Measurements from ENCODE around the gene PDZD2. TPM values are rescaled to one million over a fixed set of nuclear protein-coding genes. Genes with fewer than 3 reads are reported as not detected.

PDZD2 gene
- total and polyA plus RNA-seq, 2 experiments from 2014 or later = 8.3 to 16.9 TPM

- TF ChIP-seq JUNB (IDR thresholded peaks at IDR 0.05; ENCODE audit: unreplicated experiment) (no peak), ZNF331 (CRISPR knock-in tag; IDR thresholded peaks at IDR 0.05; ENCODE audit: low read depth) (no peak), ZNF114 (CRISPR knock-in tag; IDR thresholded peaks at IDR 0.05) (no peak)
Measured at GRCh38 chr5:31983851-31984250, 344.9 kb downstream of the PDZD2 start (continued).

GRCh38 chr5:31984691-31985090 lies 345.8 kb downstream of the PDZD2 start:
- no peak for DNase-seq (ENCODE audit: low spot score)
- Histone ChIP-seq H2AFZ (no peak overlapping the region), H3K4me1 (ENCODE audit: insufficient read depth) (peaks cover 6% of the 10 kb centered on the region), H3K9me2 (ENCODE audit: insufficient read depth) (no peaks in the 10 kb centered on the region; the same call in 1 of the 2 replicates), H3K79me2 (replicated peaks; ENCODE audit: insufficient read depth) (0 out of 2 replicates have a peak, but pooled peaks cover 2% of the 10 kb centered on the region), H3K27me3 (ENCODE audit: insufficient read depth) (no peaks in the 10 kb centered on the region), H3K4me3 (no peak overlapping the region), H4K20me1 (replicated peaks; ENCODE audit: insufficient read depth) (no peaks in the 10 kb centered on the region), H3K36me3 (ENCODE audit: insufficient read depth) (no peaks in the 10 kb centered on the region), H3K27ac (ENCODE audit: low read depth) (no peak overlapping the region), H3F3A (replicated peaks; ENCODE audit: low read depth) (no peaks in the 10 kb centered on the region), H3K4me2 (no peak overlapping the region)
- Mint-ChIP-seq H3K9me3 (peaks cover 8% of the 10 kb centered on the region), H3K4me1 (peaks cover 5% of the 10 kb centered on the region; the same call in 2 of the 3 replicates), H3K4me3 (no peak overlapping the region), H3K27me3 (ENCODE audit: insufficient read depth, low read depth, poor library complexity) (peaks cover 3% of the 10 kb centered on the region), H3K27ac (no peak overlapping the region), H3K36me3 (ENCODE audit: low read depth) (peaks cover 15% of the 10 kb centered on the region)
- ATAC-seq = no peak
- TF ChIP-seq STAT1 (IDR thresholded peaks at IDR 0.05; ENCODE audit: unreplicated experiment) (no peak), ZNF114 (CRISPR knock-in tag; IDR thresholded peaks at IDR 0.05) (no peak), CREB1 (CRISPR knock-in tag; IDR thresholded peaks at IDR 0.05; ENCODE audit: low read depth) (no peak), ETS1 (IDR thresholded peaks at IDR 0.05) (no peak), ZNF462 (CRISPR knock-in tag; IDR thresholded peaks at IDR 0.05) (no peak), REST (IDR thresholded peaks at IDR 0.05; ENCODE audit: unreplicated experiment) (no peak), EZH2 (IDR thresholded peaks at IDR 0.05; ENCODE audit: low read depth, unreplicated experiment) (no peak), EZH2phosphoT487 (IDR thresholded peaks at IDR 0.05; ENCODE audit: unreplicated experiment) (no peak), JUNB (IDR thresholded peaks at IDR 0.05; ENCODE audit: unreplicated experiment) (no peak), CTCF (conservative IDR thresholded peaks at IDR 0.05; ENCODE audit: low read depth in 2 of 2) (no peak), NANOG (IDR thresholded peaks at IDR 0.05; ENCODE audit: borderline replicate concordance) (no peak), POLR2AphosphoS5 (IDR thresholded peaks at IDR 0.05; ENCODE audit: low read depth) (no peak), ZNF331 (CRISPR knock-in tag; IDR thresholded peaks at IDR 0.05; ENCODE audit: low read depth) (no peak)

Measured in GM23338 (cell line).